HS-5 (cell line): ENCODE results near the gene CFLAR.
A peak's percentile ranks its signal among the peaks of the same experiment; 100 is the strongest.
"Not testable (repeated sequence)": the region's sequence is repeated elsewhere in the genome, so short reads cannot be mapped to it uniquely, and the experiment has no call there.

Experiments
- DNase-seq: peaks from one replicate; pipeline ENCODE4 v3.0.0-alpha.2; 2012; ENCODE audit warnings: low read depth

The CFLAR gene

GRCh38 chr2:201118961-201119854 lies 3.2 kb downstream of the CFLAR start:
- DNase-seq, result no peak

- no peak for DNase-seq
Observed at GRCh38 chr2:201122276-201122675, 6.3 kb downstream of the CFLAR start.

GRCh38 chr2:201126308-201127151 lies 10.6 kb downstream of the CFLAR start:
- DNase-seq, result no peak

GRCh38 chr2:201127152-201127511 lies 11.2 kb downstream of the CFLAR start:
- no peak for DNase-seq

GRCh38 chr2:201127570-201127969 lies 11.6 kb downstream of the CFLAR start:
- peak; percentile 65 for DNase-seq

GRCh38 chr2:201128033-201128432 lies 12.1 kb downstream of the CFLAR start:
- no peak for DNase-seq

- DNase-seq, result no peak
Observed at GRCh38 chr2:201128933-201129505, 13.1 kb downstream of the CFLAR start.

- peak; percentile 83 for DNase-seq
Observed at GRCh38 chr2:201130524-201131186, 14.7 kb downstream of the CFLAR start.

- DNase-seq, result no peak
Observed at GRCh38 chr2:201132518-201132917, 16.6 kb downstream of the CFLAR start.

GRCh38 chr2:201135386-201135785 lies 19.4 kb downstream of the CFLAR start:
- no peak for DNase-seq

GRCh38 chr2:201136889-201137321 lies 20.9 kb downstream of the CFLAR start:
- DNase-seq, result no peak

GRCh38 chr2:201137505-201138400 lies 21.8 kb downstream of the CFLAR start:
- no peak for DNase-seq

- DNase-seq, result no peak
Observed at GRCh38 chr2:201138401-201138970, 22.5 kb downstream of the CFLAR start.

GRCh38 chr2:201138986-201139781 lies 23.2 kb downstream of the CFLAR start:
- not testable (repeated sequence) for DNase-seq

GRCh38 chr2:201139836-201140604 lies 24.1 kb downstream of the CFLAR start:
- no peak for DNase-seq

- no peak for DNase-seq
Observed at GRCh38 chr2:201144101-201145051, 28.4 kb downstream of the CFLAR start.

- DNase-seq, result no peak
Observed at GRCh38 chr2:201148434-201148990, 32.5 kb downstream of the CFLAR start.
